Suprapubic skin (tissue), 4 donors: ENCODE results near the gene CREG2.

ENCODE experiments used
- CTCF ChIP-seq, 2 donors: fragments of 200-600 bp in 1 of 2; fragments of 450-650 bp in 1 of 2; sonication (generic) in 1 of 2; IDR thresholded peaks; one replicate each; pipeline ENCODE4 v1.5.1; 2016 to 2019; ENCODE audit warnings: antibody characterized with exemption in 2 of 2, mild to moderate bottlenecking in 1 of 2, moderate library complexity in 1 of 2
- EP300 ChIP-seq: sonication (generic); formaldehyde crosslinking; IDR thresholded peaks from one replicate; pipeline ENCODE4 v1.6.1; 2017; ENCODE audit warnings: antibody characterized with exemption
- POLR2A ChIP-seq, 2 donors: fragments of 450-650 bp; IDR thresholded peaks; one replicate each; pipeline ENCODE4 v1.6.1; 2017; ENCODE audit warnings: antibody characterized with exemption in 2 of 2, mild to moderate bottlenecking in 2 of 2, moderate library complexity in 2 of 2
- POLR2AphosphoS5 ChIP-seq, 3 donors: sonication (generic); formaldehyde crosslinking; IDR thresholded peaks; one replicate each; pipeline ENCODE4 v1.6.1; 2017; ENCODE audit warnings: antibody characterized with exemption in 3 of 3

GRCh38 chr2:101296371-101296770, 90.9 kb downstream of the CREG2 start:
- TF ChIP-seq POLR2A (IDR thresholded peaks at IDR 0.05) (no peak), CTCF (IDR thresholded peaks at IDR 0.05) (no peak), POLR2AphosphoS5 (IDR thresholded peaks at IDR 0.05) (no peak), EP300 (no peak)
